GM19467 (cell line): ENCODE data around the gene CNTRL.
"Not testable (repeated sequence)": the region's sequence is repeated elsewhere in the genome, so short reads cannot be mapped to it uniquely, and the experiment has no call there.

Source experiments
- ATAC-seq: cut with Tn5 transposase; IDR thresholded peaks from one replicate; pipeline ENCODE4 v1.9.1; 2021; ENCODE audit warnings: mild to moderate bottlenecking, moderate library complexity; ENCODE audit not compliant: unreplicated experiment

CNTRL gene

GRCh38 chr9:121133104-121133816 lies 58.5 kb downstream of the CNTRL start:
- no peak for ATAC-seq

GRCh38 chr9:121135642-121136041 lies 60.9 kb downstream of the CNTRL start:
- no peak for ATAC-seq

- ATAC-seq = no peak
These were observed 63.8 kb downstream of the CNTRL start for GRCh38 chr9:121138561-121138960.

- no peak for ATAC-seq
These were observed 64.2 kb downstream of the CNTRL start for GRCh38 chr9:121138973-121139372.

GRCh38 chr9:121140162-121140561 lies 65.4 kb downstream of the CNTRL start:
- no peak for ATAC-seq

- no peak for ATAC-seq
These were observed 66.6 kb downstream of the CNTRL start for GRCh38 chr9:121141306-121141705.

GRCh38 chr9:121141706-121142105 lies 67.0 kb downstream of the CNTRL start:
- ATAC-seq = no peak

- no peak for ATAC-seq
These were observed 69.0 kb downstream of the CNTRL start for GRCh38 chr9:121143771-121144170.

- no peak for ATAC-seq
These were observed 69.7 kb downstream of the CNTRL start for GRCh38 chr9:121144482-121144881.

GRCh38 chr9:121150188-121150587 lies 75.4 kb downstream of the CNTRL start:
- ATAC-seq = no peak

GRCh38 chr9:121153642-121154041 lies 78.9 kb downstream of the CNTRL start:
- no peak for ATAC-seq

GRCh38 chr9:121154782-121155181 lies 80.0 kb downstream of the CNTRL start:
- no peak for ATAC-seq

GRCh38 chr9:121156263-121156731 lies 81.5 kb downstream of the CNTRL start:
- peak; percentile 56 for ATAC-seq

GRCh38 chr9:121157939-121158338 lies 83.2 kb downstream of the CNTRL start:
- no peak for ATAC-seq

GRCh38 chr9:121160025-121160424 lies 85.3 kb downstream of the CNTRL start:
- no peak for ATAC-seq

- ATAC-seq = no peak
These were observed 93.3 kb downstream of the CNTRL start for GRCh38 chr9:121168052-121168451.

- no peak for ATAC-seq
These were observed 94.4 kb downstream of the CNTRL start for GRCh38 chr9:121169094-121169601.

- no peak for ATAC-seq
These were observed 96.5 kb downstream of the CNTRL start for GRCh38 chr9:121171236-121171635.

- no peak for ATAC-seq
These were observed 98.2 kb downstream of the CNTRL start for GRCh38 chr9:121172726-121173487.

- no peak for ATAC-seq
These were observed 98.7 kb downstream of the CNTRL start for GRCh38 chr9:121173501-121173900.

GRCh38 chr9:121178676-121179372 lies 104.1 kb downstream of the CNTRL start:
- no peak for ATAC-seq

GRCh38 chr9:121179373-121179721 lies 104.6 kb downstream of the CNTRL start:
- ATAC-seq = not testable (repeated sequence)
